ENCODE results near the gene PMP22. TPM values are rescaled to one million over a fixed set of nuclear protein-coding genes. Genes with fewer than 3 reads are reported as not detected.

The PMP22 gene
- polyA plus RNA-seq, 1 donor from 2014 or later = not detected

DNA sequence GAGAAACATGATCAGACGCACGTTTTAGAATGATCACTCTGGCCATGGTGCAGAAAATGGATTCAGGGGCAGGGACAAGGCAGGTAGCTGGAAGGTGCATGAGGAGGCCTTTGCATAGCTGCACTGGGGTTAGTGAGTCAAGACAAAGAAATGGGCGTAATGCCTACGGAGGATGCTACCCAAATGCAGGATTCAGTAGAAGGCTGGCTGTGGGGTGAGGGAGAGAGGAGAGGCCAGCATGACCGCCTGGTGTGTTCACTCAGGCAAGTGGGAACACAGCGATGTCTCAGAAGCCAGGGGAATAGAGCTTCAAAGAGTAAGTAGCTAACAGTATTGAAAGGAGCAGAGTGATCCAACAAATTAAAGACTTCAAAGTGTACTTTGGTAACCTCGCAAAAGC, 31.2 kb downstream of the PMP22 start:
- no peaks in the 10 kb centered on the region for H3K9me2 ChIP-seq (ENCODE audit: insufficient read depth, low read length)
- no peaks in the 10 kb centered on the region for H3K36me3 ChIP-seq (ENCODE audit: insufficient read depth, low read length)
- no peaks in the 10 kb centered on the region for H3K9me3 ChIP-seq (ENCODE audit: low read length)
- no peak overlapping the region for H3K27ac ChIP-seq (ENCODE audit: low read length)
- H3K27me3 ChIP-seq (ENCODE audit: insufficient read depth, low read depth, low read length) = no peaks in the 10 kb centered on the region
- H2AFZ ChIP-seq (ENCODE audit: low read depth, low read length) = no peak overlapping the region
- no peak overlapping the region for H3K4me3 ChIP-seq (ENCODE audit: low read length)
- H3F3A ChIP-seq (ENCODE audit: insufficient read depth, low read length, poor library complexity, severe bottlenecking) = no peaks in the 10 kb centered on the region
- H3K79me2 ChIP-seq (replicated peaks; ENCODE audit: insufficient read depth, low read length) = no peaks in the 10 kb centered on the region
- no peaks in the 10 kb centered on the region for H4K20me1 ChIP-seq (ENCODE audit: insufficient read depth)
- H3K9ac ChIP-seq (ENCODE audit: low read length) = no peak overlapping the region
- no peak overlapping the region for H3K4me2 ChIP-seq (ENCODE audit: low read length)
- TF ChIP-seq MXI1 (conservative IDR thresholded peaks at IDR 0.05; ENCODE audit: poor library complexity, severe bottlenecking) (no peak), TAF1 (IDR thresholded peaks at IDR 0.05; ENCODE audit: low read depth) (no peak), RAD21 (conservative IDR thresholded peaks at IDR 0.05) (no peak), EZH2 (IDR thresholded peaks at IDR 0.05; ENCODE audit: borderline replicate concordance, insufficient read depth, low read length, poor library complexity, severe bottlenecking) (no peak), POLR2AphosphoS5 (IDR thresholded peaks at IDR 0.05) (no peak), EP300 (conservative IDR thresholded peaks at IDR 0.05; ENCODE audit: poor library complexity, severe bottlenecking) (no peak), SMC3 (conservative IDR thresholded peaks at IDR 0.05; ENCODE audit: poor library complexity) (no peak)
- TF ChIP-seq, protein P1, sequence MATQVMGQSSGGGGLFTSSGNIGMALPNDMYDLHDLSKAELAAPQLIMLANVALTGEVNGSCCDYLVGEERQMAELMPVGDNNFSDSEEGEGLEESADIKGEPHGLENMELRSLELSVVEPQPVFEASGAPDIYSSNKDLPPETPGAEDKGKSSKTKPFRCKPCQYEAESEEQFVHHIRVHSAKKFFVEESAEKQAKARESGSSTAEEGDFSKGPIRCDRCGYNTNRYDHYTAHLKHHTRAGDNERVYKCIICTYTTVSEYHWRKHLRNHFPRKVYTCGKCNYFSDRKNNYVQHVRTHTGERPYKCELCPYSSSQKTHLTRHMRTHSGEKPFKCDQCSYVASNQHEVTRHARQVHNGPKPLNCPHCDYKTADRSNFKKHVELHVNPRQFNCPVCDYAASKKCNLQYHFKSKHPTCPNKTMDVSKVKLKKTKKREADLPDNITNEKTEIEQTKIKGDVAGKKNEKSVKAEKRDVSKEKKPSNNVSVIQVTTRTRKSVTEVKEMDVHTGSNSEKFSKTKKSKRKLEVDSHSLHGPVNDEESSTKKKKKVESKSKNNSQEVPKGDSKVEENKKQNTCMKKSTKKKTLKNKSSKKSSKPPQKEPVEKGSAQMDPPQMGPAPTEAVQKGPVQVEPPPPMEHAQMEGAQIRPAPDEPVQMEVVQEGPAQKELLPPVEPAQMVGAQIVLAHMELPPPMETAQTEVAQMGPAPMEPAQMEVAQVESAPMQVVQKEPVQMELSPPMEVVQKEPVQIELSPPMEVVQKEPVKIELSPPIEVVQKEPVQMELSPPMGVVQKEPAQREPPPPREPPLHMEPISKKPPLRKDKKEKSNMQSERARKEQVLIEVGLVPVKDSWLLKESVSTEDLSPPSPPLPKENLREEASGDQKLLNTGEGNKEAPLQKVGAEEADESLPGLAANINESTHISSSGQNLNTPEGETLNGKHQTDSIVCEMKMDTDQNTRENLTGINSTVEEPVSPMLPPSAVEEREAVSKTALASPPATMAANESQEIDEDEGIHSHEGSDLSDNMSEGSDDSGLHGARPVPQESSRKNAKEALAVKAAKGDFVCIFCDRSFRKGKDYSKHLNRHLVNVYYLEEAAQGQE (IDR thresholded peaks at IDR 0.05; ENCODE audit: borderline replicate concordance) = no peak
- TF ChIP-seq, protein P2, sequence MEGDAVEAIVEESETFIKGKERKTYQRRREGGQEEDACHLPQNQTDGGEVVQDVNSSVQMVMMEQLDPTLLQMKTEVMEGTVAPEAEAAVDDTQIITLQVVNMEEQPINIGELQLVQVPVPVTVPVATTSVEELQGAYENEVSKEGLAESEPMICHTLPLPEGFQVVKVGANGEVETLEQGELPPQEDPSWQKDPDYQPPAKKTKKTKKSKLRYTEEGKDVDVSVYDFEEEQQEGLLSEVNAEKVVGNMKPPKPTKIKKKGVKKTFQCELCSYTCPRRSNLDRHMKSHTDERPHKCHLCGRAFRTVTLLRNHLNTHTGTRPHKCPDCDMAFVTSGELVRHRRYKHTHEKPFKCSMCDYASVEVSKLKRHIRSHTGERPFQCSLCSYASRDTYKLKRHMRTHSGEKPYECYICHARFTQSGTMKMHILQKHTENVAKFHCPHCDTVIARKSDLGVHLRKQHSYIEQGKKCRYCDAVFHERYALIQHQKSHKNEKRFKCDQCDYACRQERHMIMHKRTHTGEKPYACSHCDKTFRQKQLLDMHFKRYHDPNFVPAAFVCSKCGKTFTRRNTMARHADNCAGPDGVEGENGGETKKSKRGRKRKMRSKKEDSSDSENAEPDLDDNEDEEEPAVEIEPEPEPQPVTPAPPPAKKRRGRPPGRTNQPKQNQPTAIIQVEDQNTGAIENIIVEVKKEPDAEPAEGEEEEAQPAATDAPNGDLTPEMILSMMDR (IDR thresholded peaks at IDR 0.05; ENCODE audit: poor library complexity, severe bottlenecking) = no peak

DNA sequence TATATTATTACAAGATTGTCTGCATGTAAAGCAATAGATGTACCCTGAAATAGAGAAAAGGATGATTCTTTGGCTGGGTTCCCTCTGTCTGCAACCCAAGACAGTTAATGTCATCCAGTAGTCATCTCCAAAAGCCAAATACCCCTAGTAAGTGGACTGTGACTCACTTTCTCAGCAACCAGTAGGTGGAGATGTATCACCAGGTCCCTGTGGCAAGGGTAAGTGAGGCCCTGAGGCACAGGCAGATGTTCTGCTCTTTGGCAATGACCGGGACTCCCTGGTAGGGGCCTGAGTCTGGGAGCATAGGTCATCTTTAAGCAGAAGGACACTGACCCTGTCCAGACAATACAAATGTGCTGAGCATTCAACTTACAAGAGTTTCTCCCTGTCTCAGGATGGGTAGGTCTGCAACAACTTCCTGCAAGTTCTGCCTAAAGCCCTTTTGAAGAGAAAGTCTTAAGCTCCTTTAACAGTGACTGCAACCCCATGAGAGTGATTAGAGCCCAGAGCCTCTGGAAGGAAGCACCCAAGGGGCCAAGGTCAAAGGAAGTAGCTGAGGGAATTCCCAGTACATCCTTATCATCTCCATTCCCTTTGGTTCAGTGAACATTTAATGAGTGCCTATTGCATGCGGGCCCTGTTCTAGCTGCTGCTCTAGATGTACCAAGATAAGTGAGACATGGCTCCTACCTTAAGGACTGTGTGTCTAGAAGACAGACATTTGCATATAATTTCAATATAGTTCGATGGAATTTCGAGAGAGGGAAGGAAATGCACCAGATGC, 31.9 kb downstream of the PMP22 start:
- H3K9ac ChIP-seq (ENCODE audit: low read length) = no peak overlapping the region
- H2AFZ ChIP-seq (ENCODE audit: low read depth, low read length) = no peak overlapping the region
- H3K79me2 ChIP-seq (replicated peaks; ENCODE audit: insufficient read depth, low read length) = no peaks in the 10 kb centered on the region

More for the DNA sequence above, 31.9 kb downstream of the PMP22 start:
- no peak overlapping the region for H3K4me3 ChIP-seq (ENCODE audit: low read length)
- no peak overlapping the region for H3K27ac ChIP-seq (ENCODE audit: low read length)
- no peaks in the 10 kb centered on the region for H3K27me3 ChIP-seq (ENCODE audit: insufficient read depth, low read depth, low read length)
- H4K20me1 ChIP-seq (ENCODE audit: insufficient read depth) = no peaks in the 10 kb centered on the region
- no peaks in the 10 kb centered on the region for H3K9me3 ChIP-seq (ENCODE audit: low read length)
- H3F3A ChIP-seq (ENCODE audit: insufficient read depth, low read length, poor library complexity, severe bottlenecking) = no peaks in the 10 kb centered on the region
- no peaks in the 10 kb centered on the region for H3K36me3 ChIP-seq (ENCODE audit: insufficient read depth, low read length)
- H3K4me2 ChIP-seq (ENCODE audit: low read length) = no peak overlapping the region
- no peak for TF ChIP-seq EZH2 (IDR thresholded peaks at IDR 0.05; ENCODE audit: borderline replicate concordance, insufficient read depth, low read length, poor library complexity, severe bottlenecking)
- no peak for TF ChIP-seq POLR2AphosphoS5 (IDR thresholded peaks at IDR 0.05)
- TF ChIP-seq, protein P1 (IDR thresholded peaks at IDR 0.05; ENCODE audit: borderline replicate concordance) = no peak
- TF ChIP-seq, protein P2 (IDR thresholded peaks at IDR 0.05; ENCODE audit: poor library complexity, severe bottlenecking) = no peak
- TF ChIP-seq TAF1 (IDR thresholded peaks at IDR 0.05; ENCODE audit: low read depth) = no peak
- TF ChIP-seq RAD21 (conservative IDR thresholded peaks at IDR 0.05) = no peak
- no peak for TF ChIP-seq SMC3 (conservative IDR thresholded peaks at IDR 0.05; ENCODE audit: poor library complexity)
- no peak for TF ChIP-seq MXI1 (conservative IDR thresholded peaks at IDR 0.05; ENCODE audit: poor library complexity, severe bottlenecking)
- TF ChIP-seq EP300 (conservative IDR thresholded peaks at IDR 0.05; ENCODE audit: poor library complexity, severe bottlenecking) = no peak
- no peaks in the 10 kb centered on the region for H3K9me2 ChIP-seq (ENCODE audit: insufficient read depth, low read length)
